IMR-90 (cell line): Measurements from ENCODE around the gene GATD1. TPM values are rescaled to one million over a fixed set of nuclear protein-coding genes. Genes with fewer than 3 reads are reported as not detected.

ENCODE experiments used
- ATAC-seq: fragments of 200-7000 bp; cut with Tn5 transposase; 2 replicates; pipeline ENCODE4 v1.9.1; 2020; ENCODE audit warnings: low read depth, mild to moderate bottlenecking, moderate library complexity
- BruUV-seq: library from RNA; stranded (reverse); fragments of 400-500 nt; replicated peaks from 2 replicates; lab custom pipeline; 2021; lab: Mats Ljungman, UMichigan
- CTCF ChIA-PET: fragments of 300-600 bp; formaldehyde crosslinking; extraction: SDS; loops from one replicate; lab custom pipeline; 2021; ENCODE audit warnings: antibody characterized with exemption; lab: Yijun Ruan, JAX
- POLR2A ChIA-PET: fragments of 300-600 bp; sonication (Branson Sonifier 250); formaldehyde crosslinking; loops from one replicate; lab custom pipeline; 2022; ENCODE audit warnings: antibody characterized with exemption; ENCODE audit not compliant: unreplicated experiment; lab: Charles Lee
- DNase-seq: peaks from one replicate; pipeline ENCODE4 v3.0.0; 2013
- H2AFZ ChIP-seq: replicated peaks from 2 replicates; pipeline ENCODE3; 2013; ENCODE audit warnings: low read length, mild to moderate bottlenecking; ENCODE audit not compliant: poor library complexity
- H2AK5ac ChIP-seq: 2 replicates; pipeline ENCODE4 v1.6.1; 2013; ENCODE audit warnings: low read depth, low read length, inconsistent platforms
- H2AK9ac ChIP-seq: replicated peaks from 2 replicates; pipeline ENCODE3; 2013; ENCODE audit warnings: mild to moderate bottlenecking, low read depth, low read length, moderate library complexity; ENCODE audit not compliant: poor library complexity
- H2BK120ac ChIP-seq: 2 replicates; pipeline ENCODE4 v1.6.1; 2013; ENCODE audit warnings: low read depth, low read length, inconsistent platforms
- H2BK15ac ChIP-seq: 3 replicates; pipeline ENCODE4 v1.6.1; 2013; ENCODE audit warnings: low read depth, low read length, inconsistent platforms
- H2BK20ac ChIP-seq: 2 replicates; pipeline ENCODE4 v1.6.1; 2013; ENCODE audit warnings: low read depth, mild to moderate bottlenecking, inconsistent platforms, low read length, moderate library complexity
- H2BK5ac ChIP-seq: 2 replicates; pipeline ENCODE4 v1.6.1; 2013; ENCODE audit warnings: mild to moderate bottlenecking, low read depth, low read length, inconsistent platforms; ENCODE audit not compliant: poor library complexity, severe bottlenecking
- H3K14ac ChIP-seq: replicated peaks from 2 replicates; pipeline ENCODE4 v1.6.1; 2013; ENCODE audit warnings: low read depth, low read length, inconsistent platforms
- H3K18ac ChIP-seq: 2 replicates; pipeline ENCODE4 v1.6.1; 2013; ENCODE audit warnings: low read depth, low read length, control low read depth
- H3K23ac ChIP-seq: 2 replicates; pipeline ENCODE4 v1.6.1; 2013; ENCODE audit warnings: low read depth, low read length, inconsistent platforms
- H3K27ac ChIP-seq: 2 replicates; pipeline ENCODE4 v1.5.1; 2013; ENCODE audit warnings: mild to moderate bottlenecking, control low read depth, low read length; ENCODE audit not compliant: insufficient read depth
- H3K27me3 ChIP-seq: 2 replicates; pipeline ENCODE4 v1.6.1; 2013; ENCODE audit warnings: low read length; ENCODE audit not compliant: control insufficient read depth, insufficient read depth
- H3K36me3 ChIP-seq: 2 replicates; pipeline ENCODE4 v1.6.1; 2013; ENCODE audit warnings: low read length, mixed read lengths; ENCODE audit not compliant: control insufficient read depth, insufficient read depth
- H3K4ac ChIP-seq: 2 replicates; pipeline ENCODE4 v1.6.1; 2013; ENCODE audit warnings: low read depth, low read length, inconsistent platforms
- H3K4me1 ChIP-seq: 2 replicates; pipeline ENCODE4 v1.6.1; 2013; ENCODE audit warnings: low read length, mixed read lengths; ENCODE audit not compliant: control insufficient read depth, insufficient read depth
- H3K4me2 ChIP-seq: 2 replicates; pipeline ENCODE4 v1.6.1; 2013; ENCODE audit warnings: low read depth, mild to moderate bottlenecking, control low read depth, low read length, moderate library complexity
- H3K4me3 ChIP-seq: 2 replicates; pipeline ENCODE4 v1.5.1; 2013; ENCODE audit warnings: low read depth, mild to moderate bottlenecking, control low read depth, low read length, moderate library complexity; ENCODE audit not compliant: insufficient read depth
- H3K56ac ChIP-seq: 2 replicates; pipeline ENCODE4 v1.6.1; 2013; ENCODE audit warnings: low read length, inconsistent platforms; ENCODE audit not compliant: insufficient read depth; ENCODE audit errors: extremely low read depth
- H3K79me1 ChIP-seq, 2 experiments: 2 replicates each; pipeline ENCODE4 v1.6.1; 2013; ENCODE audit warnings: low read length in 2 of 2, inconsistent platforms in 1 of 2, low read depth in 1 of 2
- H3K9ac ChIP-seq: 2 replicates; pipeline ENCODE4 v1.6.1; 2013; ENCODE audit warnings: low read depth, low read length, control low read depth
- H3K9me1 ChIP-seq: 2 replicates; pipeline ENCODE4 v1.6.1; 2013; ENCODE audit warnings: low read length, inconsistent platforms; ENCODE audit not compliant: insufficient read depth
- H3K9me3 ChIP-seq: 2 replicates; pipeline ENCODE4 v1.6.1; 2013; ENCODE audit warnings: low read length; ENCODE audit not compliant: control insufficient read depth, insufficient read depth
- H4K20me1 ChIP-seq: 2 replicates; pipeline ENCODE4 v1.6.1; 2013; ENCODE audit warnings: low read length, inconsistent platforms; ENCODE audit not compliant: insufficient read depth
- H4K5ac ChIP-seq: 2 replicates; pipeline ENCODE4 v1.6.1; 2013; ENCODE audit warnings: mild to moderate bottlenecking, low read depth, low read length, control low read depth
- H4K8ac ChIP-seq, 2 experiments: 2 replicates each; pipeline ENCODE4 v1.6.1; 2013; ENCODE audit warnings: low read depth in 2 of 2, low read length in 2 of 2, control low read depth in 1 of 2, inconsistent platforms in 1 of 2
- H4K91ac ChIP-seq: 2 replicates; pipeline ENCODE4 v1.6.1; 2013; ENCODE audit warnings: low read depth, low read length, inconsistent platforms; ENCODE audit not compliant: insufficient read depth
- WGBS, 2 experiments: methylation state at CpG; one replicate each; pipeline versions ENCODE4 v1.1.5 to v1.1.7; 2013; ENCODE audit warnings: missing lambda C conversion rate in 2 of 2; ENCODE audit not compliant: insufficient read length in 1 of 2; ENCODE audit errors: extremely low coverage in 2 of 2; 5-methylcytosine and 5-hydroxymethylcytosine counted together
- dilution Hi-C: fragments of 300-500 bp; cut with HindIII; formaldehyde crosslinking; loops from one replicate; pipeline ENCODE4 v1.14.3; 2018; ENCODE audit warnings: low sequenced_read_pairs; ENCODE audit not compliant: unreplicated experiment
- in situ Hi-C: fragments of 300-500 bp; cut with MboI; formaldehyde crosslinking; loops from 3 replicates; pipeline ENCODE4 v1.14.3; 2019; ENCODE audit warnings: low sequenced_read_pairs, inconsistent platforms, mixed read lengths
- intact Hi-C: fragments of 100-400 bp; cut with micrococcal nuclease; formaldehyde crosslinking; loops from 2 replicates; pipeline ENCODE4 v1.10.0; 2022
- polyA plus RNA-seq, 3 experiments: library from polyadenylated mRNA; depleted of rRNA; stranded (reverse); fragments of >200 nt; gene quantifications; 2 replicates each; pipeline ENCODE4 v1.2.3, GENCODE V29; 2012; ENCODE audit warnings: low replicate concordance in 1 of 3
- total RNA-seq: library from RNA; depleted of rRNA; stranded (reverse); fragments of >200 nt; gene quantifications from 2 replicates; pipeline ENCODE4 v1.2.3, GENCODE V29; 2012
- TF ChIP-seq, protein P1 (sequence below): fragments of 150-350 bp; IDR thresholded peaks from 2 replicates; pipeline ENCODE4 v1.6.1; 2017; ENCODE audit warnings: mild to moderate bottlenecking, antibody characterized with exemption, low read length, low read depth

Gene GATD1
- total and polyA plus RNA-seq, 2 of the 4 experiments (the other 2 are of a cell fraction), result 3.0 to 52.5 TPM

DNA sequence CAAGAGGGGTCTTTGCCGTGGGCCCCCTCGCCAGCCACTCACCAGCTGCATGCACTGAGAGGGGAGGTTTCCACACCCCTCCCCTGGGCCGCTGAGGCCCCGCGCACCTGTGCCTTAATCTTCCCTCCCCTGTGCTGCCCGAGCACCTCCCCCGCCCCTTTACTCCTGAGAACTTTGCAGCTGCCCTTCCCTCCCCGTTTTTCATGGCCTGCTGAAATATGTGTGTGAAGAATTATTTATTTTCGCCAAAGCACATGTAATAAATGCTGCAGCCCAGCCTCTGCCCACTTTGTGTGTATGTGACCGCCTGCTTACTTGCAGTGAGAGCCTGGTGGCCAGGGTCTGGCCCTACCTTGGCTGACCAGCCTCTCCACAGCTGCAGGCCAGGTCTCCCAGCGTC lies 47.7 kb upstream of the GATD1 start:
- 84% methylated on average over 2 of the region's 11 CpGs; no CpG with 5 or more reads in 1 of the 2 experiments for WGBS, 2 experiments
- Histone ChIP-seq H2BK15ac (no peak overlapping the region), H3K9me3 (no peaks in the 10 kb centered on the region), H2BK120ac (no peak overlapping the region), H2BK5ac (no peak overlapping the region), H3K4me3 (no peak overlapping the region), H4K5ac (no peak overlapping the region), H4K91ac (no peak overlapping the region), H3K14ac (no peak overlapping the region), H2AFZ (no peak overlapping the region), H3K36me3 (peaks cover 30% of the 10 kb centered on the region), H3K23ac (no peak overlapping the region), H3K4ac (no peak overlapping the region), H3K56ac (no peak overlapping the region), H3K4me2 (no peak overlapping the region), H3K9ac (no peak overlapping the region), H4K8ac (no peak overlapping the region), H3K18ac (no peak overlapping the region), H2AK9ac (no peak overlapping the region), H3K27me3 (peaks cover 6% of the 10 kb centered on the region; the same call in 1 of the 2 replicates), H4K20me1 (peaks cover 40% of the 10 kb centered on the region), H3K4me1 (peaks cover 26% of the 10 kb centered on the region), H3K27ac (no peak overlapping the region), H2AK5ac (no peak overlapping the region), H3K79me1 (peaks cover 19 to 28% of the 10 kb centered on the region in 2 experiments), H3K9me1 (peaks cover 13% of the 10 kb centered on the region), H2BK20ac (no peak overlapping the region)
- ATAC-seq (no peak), DNase-seq (no peak)
- TF ChIP-seq, protein P1, sequence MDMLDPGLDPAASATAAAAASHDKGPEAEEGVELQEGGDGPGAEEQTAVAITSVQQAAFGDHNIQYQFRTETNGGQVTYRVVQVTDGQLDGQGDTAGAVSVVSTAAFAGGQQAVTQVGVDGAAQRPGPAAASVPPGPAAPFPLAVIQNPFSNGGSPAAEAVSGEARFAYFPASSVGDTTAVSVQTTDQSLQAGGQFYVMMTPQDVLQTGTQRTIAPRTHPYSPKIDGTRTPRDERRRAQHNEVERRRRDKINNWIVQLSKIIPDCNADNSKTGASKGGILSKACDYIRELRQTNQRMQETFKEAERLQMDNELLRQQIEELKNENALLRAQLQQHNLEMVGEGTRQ, result no peak
- dilution Hi-C loops, result no loop called here
- no TSS peak for BruUV-seq
- in situ Hi-C loops, result no loop called here
- ChIA-PET CTCF (no interaction called here), POLR2A (interaction anchor here (0.6 kb wide), 1 partner anchor 10 kb away, joined by 3 read pairs; no protein-coding TSS in a partner anchor)
- intact Hi-C loops, result no loop called here
